Fibroblast of the aortic adventitia (primary cell): ENCODE measurements around the gene ZC3H12D. TPM values are rescaled to one million over a fixed set of nuclear protein-coding genes. Genes with fewer than 3 reads are reported as not detected.

Experiments used
- DNase-seq: peaks from one replicate; pipeline ENCODE4 v3.0.0-alpha.2; 2010; ENCODE audit warnings: low read depth
- H3K4me3 ChIP-seq: 2 replicates; pipeline ENCODE4 v1.5.1; 2011; ENCODE audit warnings: low read depth, mild to moderate bottlenecking, control low read depth, low read length, moderate library complexity
- CTCF ChIP-seq: IDR thresholded peaks from 2 replicates; pipeline ENCODE4 v1.5.1; 2011; ENCODE audit warnings: mild to moderate bottlenecking, low read length, control low read depth, inconsistent platforms; ENCODE audit not compliant: insufficient read depth
- total RNA-seq: library from RNA; depleted of rRNA; stranded (reverse); fragments of >200 nt; gene quantifications from 2 replicates; pipeline ENCODE4 v1.2.3, GENCODE V29; 2012; ENCODE audit warnings: low replicate concordance

The ZC3H12D gene
- total RNA-seq, 1 donor: 0.09 TPM

- DNase-seq: no peak
- no peak for TF ChIP-seq CTCF
- H3K4me3 ChIP-seq: no peak overlapping the region
These were observed 62.2 kb downstream of the ZC3H12D start for GRCh38 chr6:149422581-149422980.

- DNase-seq: no peak
- no peak for TF ChIP-seq CTCF
These were observed 63.7 kb downstream of the ZC3H12D start for GRCh38 chr6:149421132-149421531.

GRCh38 chr6:149419696-149420404 is 65.0 kb downstream of the ZC3H12D start:
- DNase-seq: no peak
- TF ChIP-seq CTCF: no peak
- H3K4me3 ChIP-seq: no peak overlapping the region

More at GRCh38 chr6:149421132-149421531, 63.7 kb downstream of the ZC3H12D start:
- no peak overlapping the region for H3K4me3 ChIP-seq

- TF ChIP-seq CTCF: no peak
- DNase-seq: no peak
- H3K4me3 ChIP-seq: no peak overlapping the region
These were observed 70.0 kb downstream of the ZC3H12D start for GRCh38 chr6:149414821-149415220.

GRCh38 chr6:149414009-149414408 is 70.8 kb downstream of the ZC3H12D start:
- no peak for DNase-seq
- no peak for TF ChIP-seq CTCF
- no peak overlapping the region for H3K4me3 ChIP-seq

GRCh38 chr6:149410557-149410956 is 74.3 kb downstream of the ZC3H12D start:
- TF ChIP-seq CTCF: no peak
- DNase-seq: no peak
- no peak overlapping the region for H3K4me3 ChIP-seq

- no peak for TF ChIP-seq CTCF
- DNase-seq: no peak
These were observed 75.2 kb downstream of the ZC3H12D start for GRCh38 chr6:149409617-149410016.

More at GRCh38 chr6:149409617-149410016, 75.2 kb downstream of the ZC3H12D start:
- no peak overlapping the region for H3K4me3 ChIP-seq
